ENCODE data around the gene GPX6. TPM values are rescaled to one million over a fixed set of nuclear protein-coding genes. Genes with fewer than 3 reads are reported as not detected.
"Not testable (repeated sequence)": the region's sequence is repeated elsewhere in the genome, so short reads cannot be mapped to it uniquely, and the experiment has no call there.

The GPX6 gene
- total RNA-seq, 4 donors from 2014 or later, result not detected

DNA sequence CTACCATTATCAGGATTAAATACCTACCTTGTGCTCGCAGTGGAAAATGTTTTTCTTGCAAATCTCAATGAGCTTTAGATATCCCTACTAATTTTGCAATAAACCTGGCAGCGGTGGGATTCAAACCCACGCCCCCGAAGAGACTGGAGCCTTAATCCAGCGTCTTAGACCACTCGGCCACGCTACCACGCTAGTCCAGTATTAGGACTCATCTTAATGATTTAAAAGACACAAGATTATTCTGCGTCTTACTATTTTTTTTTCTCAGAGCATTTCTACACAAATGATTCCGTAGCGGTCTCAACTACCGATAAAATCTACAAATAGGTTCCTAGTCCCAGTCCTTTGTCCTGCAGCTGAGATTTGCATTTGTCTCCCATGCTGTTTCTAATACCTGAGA is 37.1 kb downstream of the GPX6 start:
- intact Hi-C loops (cut with DNase I), result no loop called here
- 62% methylated on average over 12 of the region's 12 CpGs for WGBS, 2 donors
- no peaks in the 10 kb centered on the region for H3K36me3 ChIP-seq
- no peak overlapping the region for H3K27ac ChIP-seq
- no peaks in the 10 kb centered on the region for H3K9me3 ChIP-seq
- no peak for DNase-seq
- no peak overlapping the region for H3K4me3 ChIP-seq (replicated peaks in 1 of 3)
- TF ChIP-seq, protein P1, sequence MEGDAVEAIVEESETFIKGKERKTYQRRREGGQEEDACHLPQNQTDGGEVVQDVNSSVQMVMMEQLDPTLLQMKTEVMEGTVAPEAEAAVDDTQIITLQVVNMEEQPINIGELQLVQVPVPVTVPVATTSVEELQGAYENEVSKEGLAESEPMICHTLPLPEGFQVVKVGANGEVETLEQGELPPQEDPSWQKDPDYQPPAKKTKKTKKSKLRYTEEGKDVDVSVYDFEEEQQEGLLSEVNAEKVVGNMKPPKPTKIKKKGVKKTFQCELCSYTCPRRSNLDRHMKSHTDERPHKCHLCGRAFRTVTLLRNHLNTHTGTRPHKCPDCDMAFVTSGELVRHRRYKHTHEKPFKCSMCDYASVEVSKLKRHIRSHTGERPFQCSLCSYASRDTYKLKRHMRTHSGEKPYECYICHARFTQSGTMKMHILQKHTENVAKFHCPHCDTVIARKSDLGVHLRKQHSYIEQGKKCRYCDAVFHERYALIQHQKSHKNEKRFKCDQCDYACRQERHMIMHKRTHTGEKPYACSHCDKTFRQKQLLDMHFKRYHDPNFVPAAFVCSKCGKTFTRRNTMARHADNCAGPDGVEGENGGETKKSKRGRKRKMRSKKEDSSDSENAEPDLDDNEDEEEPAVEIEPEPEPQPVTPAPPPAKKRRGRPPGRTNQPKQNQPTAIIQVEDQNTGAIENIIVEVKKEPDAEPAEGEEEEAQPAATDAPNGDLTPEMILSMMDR (IDR thresholded peaks at IDR 0.05), result no peak
- TF ChIP-seq POLR2A (IDR thresholded peaks at IDR 0.05), result no peak
- H3K27me3 ChIP-seq, result peaks cover 11% of the 10 kb centered on the region
- no peaks in the 10 kb centered on the region for H3K4me1 ChIP-seq

DNA sequence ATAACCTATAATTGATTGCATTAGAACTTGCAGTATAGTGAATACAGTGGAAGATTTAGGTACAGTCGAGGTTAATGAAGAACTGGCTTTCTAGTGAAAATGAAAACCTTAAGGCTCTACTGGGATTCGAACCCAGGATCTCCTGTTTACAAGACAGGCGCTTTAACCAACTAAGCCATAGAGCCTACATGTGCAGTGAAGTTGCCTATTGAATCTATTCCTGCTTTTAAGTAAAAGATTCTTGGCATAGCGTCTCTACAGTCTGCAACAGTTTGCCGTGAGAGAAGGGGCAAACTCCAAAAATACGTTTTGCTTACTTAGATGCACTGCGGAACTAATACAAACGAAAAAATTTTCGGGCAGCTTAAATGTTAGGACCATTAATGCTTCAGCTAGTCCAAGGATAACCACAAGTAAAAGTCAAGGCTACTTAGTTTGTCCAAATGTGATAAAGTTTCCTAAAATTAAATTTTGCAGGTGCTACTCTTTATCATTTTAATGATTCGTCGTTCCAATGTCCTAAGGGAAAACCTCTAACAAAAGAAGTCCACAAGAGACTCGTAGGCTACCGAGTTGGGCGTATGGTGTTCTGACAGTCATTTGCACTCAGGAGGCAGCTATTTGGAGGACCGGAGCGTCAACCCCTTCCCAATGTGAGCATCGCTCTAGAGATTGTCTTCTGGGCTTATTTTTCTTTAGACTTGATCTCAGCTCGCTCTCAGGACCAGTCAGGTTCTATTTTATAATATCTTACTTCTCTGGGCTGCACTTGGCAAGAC is 41.0 kb downstream of the GPX6 start:
- TF ChIP-seq POLR2A (IDR thresholded peaks at IDR 0.05), result no peak
- TF ChIP-seq, protein P1 (IDR thresholded peaks at IDR 0.05), result no peak
- Histone ChIP-seq H3K9me3 (no peaks in the 10 kb centered on the region), H3K4me1 (no peaks in the 10 kb centered on the region), H3K27me3 (peaks cover 11% of the 10 kb centered on the region), H3K27ac (no peak overlapping the region), H3K36me3 (no peaks in the 10 kb centered on the region), H3K4me3 (replicated peaks in 1 of 3) (no peak overlapping the region)
- intact Hi-C loops (cut with DNase I), result no loop called here
- DNase-seq, result no peak
- 6 to 9% methylated on average over 18 of the region's 18 CpGs for WGBS, 2 donors

DNA sequence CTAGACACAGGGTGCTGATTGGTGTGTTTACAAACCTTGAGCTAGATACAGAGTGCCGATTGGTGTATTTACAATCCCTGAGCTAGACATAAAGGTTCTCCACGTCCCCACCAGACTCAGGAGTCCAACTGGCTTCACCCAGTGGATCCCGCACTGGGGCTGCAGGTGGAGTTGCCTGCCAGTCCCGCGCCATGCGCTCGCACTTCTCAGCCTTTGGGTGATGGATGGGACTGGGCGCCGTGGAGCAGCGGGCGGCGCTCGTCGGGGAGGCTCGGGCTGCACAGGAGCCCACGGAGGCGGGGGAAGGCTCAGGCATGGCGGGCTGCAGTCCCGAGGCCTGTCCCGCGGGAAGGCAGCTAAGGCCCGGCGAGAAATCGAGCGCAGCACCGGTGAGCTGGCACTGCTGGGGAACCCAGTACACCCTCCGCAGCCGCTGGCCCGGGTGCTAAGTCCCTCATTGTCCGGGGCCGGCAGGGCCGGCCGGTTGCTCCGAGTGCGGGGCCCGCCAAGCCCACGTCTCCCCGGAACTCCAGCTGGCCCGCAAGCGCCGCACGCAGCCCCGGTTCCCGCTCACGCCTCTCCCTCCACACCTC is 46.3 kb downstream of the GPX6 start:
- H3K27ac ChIP-seq; intact Hi-C loops (cut with DNase I); H3K36me3 ChIP-seq; H3K4me3 ChIP-seq (replicated peaks in 1 of 3); DNase-seq; H3K27me3 ChIP-seq; H3K9me3 ChIP-seq; H3K4me1 ChIP-seq: not testable (repeated sequence)
- 85 to 98% methylated on average over 11 of the region's 45 CpGs for WGBS, 2 donors

DNA sequence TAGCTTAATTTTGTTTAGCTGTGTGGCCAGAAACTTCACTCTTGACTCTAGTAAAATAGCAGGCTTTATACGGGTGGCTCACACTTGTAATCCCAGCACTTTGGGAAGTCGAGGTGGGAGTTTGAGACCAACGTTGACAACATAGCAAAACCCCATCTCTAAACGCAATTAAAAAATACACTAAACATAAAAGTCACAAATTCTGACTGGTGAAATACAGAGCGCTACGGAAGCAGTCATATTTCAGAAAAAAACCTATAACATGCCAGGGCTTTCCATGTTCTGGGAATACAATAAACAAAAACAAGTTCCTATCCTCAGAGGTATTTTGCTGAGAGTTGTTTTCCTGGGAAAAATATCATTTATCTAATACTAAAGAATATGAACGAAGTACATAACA is 47.5 kb downstream of the GPX6 start:
- H3K27ac ChIP-seq, result no peak overlapping the region
- intact Hi-C loops (cut with DNase I), result no loop called here
- WGBS, 2 donors, result 84 to 87% methylated on average over 7 of the region's 7 CpGs
- H3K9me3 ChIP-seq, result no peaks in the 10 kb centered on the region
- H3K36me3 ChIP-seq, result no peaks in the 10 kb centered on the region
- no peaks in the 10 kb centered on the region for H3K4me1 ChIP-seq
- no peaks in the 10 kb centered on the region for H3K27me3 ChIP-seq
- H3K4me3 ChIP-seq (replicated peaks in 1 of 3), result no peak overlapping the region
- DNase-seq, result no peak
- TF ChIP-seq POLR2A (IDR thresholded peaks at IDR 0.05), result no peak
- TF ChIP-seq, protein P1 (IDR thresholded peaks at IDR 0.05), result no peak

DNA sequence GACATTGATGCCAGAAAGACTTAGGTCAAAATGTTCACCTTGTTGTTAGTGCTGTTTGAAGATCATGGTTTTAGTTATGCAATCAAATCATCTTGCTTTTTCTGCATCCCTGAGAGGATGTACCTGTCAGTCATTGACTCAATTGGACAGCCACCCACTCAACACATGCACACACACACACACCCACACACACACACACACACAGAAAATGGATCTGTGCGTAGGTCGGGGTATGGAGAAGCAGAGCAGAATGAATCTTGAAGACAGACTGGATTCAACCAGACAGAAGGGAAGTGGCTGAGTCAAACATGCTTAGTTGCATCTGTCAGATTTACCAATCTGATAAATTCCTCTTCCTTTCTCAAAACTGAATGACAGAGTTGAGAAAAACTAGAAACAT is 53.2 kb downstream of the GPX6 start:
- H3K9me3 ChIP-seq, result no peaks in the 10 kb centered on the region
- intact Hi-C loops (cut with DNase I), result no loop called here
- H3K4me1 ChIP-seq, result no peaks in the 10 kb centered on the region
- H3K27ac ChIP-seq, result no peak overlapping the region
- no peak for TF ChIP-seq POLR2A (IDR thresholded peaks at IDR 0.05)
- H3K27me3 ChIP-seq, result no peaks in the 10 kb centered on the region
- DNase-seq, result no peak
- WGBS, 2 donors, result 60 to 63% methylated on average over 2 of the region's 2 CpGs
- H3K36me3 ChIP-seq, result no peaks in the 10 kb centered on the region
- no peak overlapping the region for H3K4me3 ChIP-seq (replicated peaks in 1 of 3)

DNA sequence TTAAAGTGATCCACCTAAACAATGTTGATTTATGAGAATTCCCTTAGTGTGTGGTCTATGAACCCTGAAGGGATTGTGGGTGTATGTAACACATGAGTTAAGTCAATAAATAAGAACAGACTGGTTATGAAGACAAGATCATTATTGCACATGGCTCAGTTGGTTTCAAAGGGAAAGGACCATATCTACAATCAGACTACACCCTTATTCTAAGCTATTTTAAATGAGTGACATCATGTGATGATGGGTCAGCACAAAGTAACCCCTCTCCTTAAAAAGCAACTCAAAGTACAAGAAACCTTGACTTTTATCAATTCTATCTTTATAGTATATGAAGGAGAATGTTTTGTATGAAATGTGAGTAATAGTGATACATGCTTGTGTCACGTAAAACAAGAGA is 57.0 kb downstream of the GPX6 start:
- H3K9me3 ChIP-seq, result no peaks in the 10 kb centered on the region
- WGBS, 2 donors, result 83 to 85% methylated on average over 1 of the region's 1 CpG
- no peaks in the 10 kb centered on the region for H3K4me1 ChIP-seq
- no peak overlapping the region for H3K4me3 ChIP-seq (replicated peaks in 1 of 3)
- no peak for TF ChIP-seq POLR2A (IDR thresholded peaks at IDR 0.05)
- TF ChIP-seq, protein P1 (IDR thresholded peaks at IDR 0.05), result no peak
- H3K27ac ChIP-seq, result no peak overlapping the region
- no peaks in the 10 kb centered on the region for H3K36me3 ChIP-seq
- DNase-seq, result no peak
- intact Hi-C loops (cut with DNase I), result no loop called here
- no peaks in the 10 kb centered on the region for H3K27me3 ChIP-seq

Measured in thyroid gland (tissue), 4 donors.